GM12875 (cell line): ENCODE data around the gene PCP4L1.

Source experiments
- H3K4me3 ChIP-seq: one replicate; pipeline ENCODE4 v1.5.1; 2011; ENCODE audit warnings: low read depth, low read length, control low read depth
- CTCF ChIP-seq: IDR thresholded peaks from 2 replicates; pipeline ENCODE4 v1.5.1; 2011; ENCODE audit warnings: low read depth, mild to moderate bottlenecking, control low read depth, inconsistent platforms, low read length, moderate library complexity, borderline replicate concordance; ENCODE audit not compliant: insufficient read depth

PCP4L1 gene

DNA sequence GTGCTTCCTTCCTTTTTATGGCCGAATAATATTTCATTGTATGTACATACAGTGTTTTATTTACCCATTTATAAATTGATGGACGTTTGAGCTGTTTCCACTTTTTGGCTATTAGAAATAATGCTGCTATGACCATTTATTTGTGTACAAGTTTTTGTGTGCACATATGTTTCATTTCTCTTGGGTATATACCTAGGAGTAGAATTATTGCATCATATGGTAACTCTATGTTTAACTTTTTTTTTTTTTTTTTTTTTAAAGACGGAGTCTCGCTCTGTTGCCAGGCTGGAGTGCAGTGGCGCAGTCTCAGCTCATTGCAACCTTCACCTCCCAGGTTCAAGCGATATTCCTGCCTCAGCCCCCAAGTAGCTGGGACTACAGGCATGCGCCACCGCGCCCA lies 74.6 kb downstream of the PCP4L1 start:
- no peak for TF ChIP-seq CTCF
- no peak overlapping the region for H3K4me3 ChIP-seq
